GM12865 (cell line): Measurements from ENCODE around the gene EBNA1BP2.
"Not testable (repeated sequence)": the region's sequence is repeated elsewhere in the genome, so short reads cannot be mapped to it uniquely, and the experiment has no call there.

ENCODE experiments used
- DNase-seq: peaks from one replicate; pipeline ENCODE4 v3.0.0; 2010; ENCODE audit warnings: low read depth
- H3K4me3 ChIP-seq: 2 replicates; pipeline ENCODE4 v1.5.1; 2011; ENCODE audit warnings: mild to moderate bottlenecking, low read depth, low read length, control low read depth
- CTCF ChIP-seq: IDR thresholded peaks from 2 replicates; pipeline ENCODE4 v1.5.1; 2011; ENCODE audit warnings: low read length, control low read depth, low read depth, inconsistent platforms; ENCODE audit not compliant: insufficient read depth; ENCODE audit errors: missing control alignments

The EBNA1BP2 gene

GRCh38 chr1:43123031-43123430, 49.1 kb downstream of the EBNA1BP2 start:
- no peak for DNase-seq
- no peak overlapping the region for H3K4me3 ChIP-seq
- no peak for TF ChIP-seq CTCF

GRCh38 chr1:43121256-43121900, 50.7 kb downstream of the EBNA1BP2 start:
- TF ChIP-seq CTCF: no peak
- DNase-seq: no peak
- H3K4me3 ChIP-seq: no peak overlapping the region

GRCh38 chr1:43119928-43120586, 52.0 kb downstream of the EBNA1BP2 start:
- H3K4me3 ChIP-seq, DNase-seq: not testable (repeated sequence)
